H9 (cell line): ENCODE measurements around the gene APBB2. TPM values are rescaled to one million over a fixed set of nuclear protein-coding genes. Genes with fewer than 3 reads are reported as not detected.

Experiments
- DNase-seq: peaks from one replicate; pipeline ENCODE4 v3.0.0-alpha.2; 2017
- H2AFZ ChIP-seq: one replicate; pipeline ENCODE4 v1.6.1; 2013; ENCODE audit warnings: mild to moderate bottlenecking, low read length, control low read depth, moderate library complexity
- H2AK5ac ChIP-seq: 2 replicates; pipeline ENCODE4 v1.6.1; 2013; ENCODE audit warnings: low read length, control low read depth, mixed read lengths; ENCODE audit not compliant: insufficient read length
- H2BK120ac ChIP-seq: one replicate; pipeline ENCODE4 v1.6.1; 2013; ENCODE audit warnings: low read depth, mild to moderate bottlenecking, low read length, control low read depth, inconsistent platforms; ENCODE audit not compliant: poor library complexity, severe bottlenecking
- H2BK12ac ChIP-seq: 2 replicates; pipeline ENCODE4 v1.6.1; 2013; ENCODE audit warnings: low read length, control low read depth, mixed read lengths, low read depth; ENCODE audit not compliant: insufficient read length
- H2BK15ac ChIP-seq: 2 replicates; pipeline ENCODE4 v1.6.1; 2013; ENCODE audit warnings: low read depth, low read length, control low read depth
- H2BK20ac ChIP-seq: one replicate; pipeline ENCODE4 v1.6.1; 2013; ENCODE audit warnings: low read depth, mild to moderate bottlenecking, low read length, control low read depth, inconsistent platforms; ENCODE audit not compliant: poor library complexity, severe bottlenecking
- H2BK5ac ChIP-seq: 2 replicates; pipeline ENCODE4 v1.6.1; 2013; ENCODE audit warnings: low read length, control low read depth, mixed read lengths; ENCODE audit not compliant: insufficient read length
- H3K14ac ChIP-seq: 2 replicates; pipeline ENCODE4 v1.6.1; 2013; ENCODE audit warnings: low read length, control low read depth; ENCODE audit not compliant: insufficient read depth
- H3K18ac ChIP-seq: 2 replicates; pipeline ENCODE4 v1.6.1; 2013; ENCODE audit warnings: low read depth, mild to moderate bottlenecking, mixed read lengths, low read length, control low read depth; ENCODE audit not compliant: insufficient read length
- H3K23ac ChIP-seq: 2 replicates; pipeline ENCODE4 v1.6.1; 2013; ENCODE audit warnings: low read length, control low read depth, mixed read lengths, low read depth; ENCODE audit not compliant: insufficient read length
- H3K23me2 ChIP-seq: 2 replicates; pipeline ENCODE4 v1.6.1; 2013; ENCODE audit warnings: low read depth, mild to moderate bottlenecking, mixed read lengths, low read length, control low read depth; ENCODE audit not compliant: insufficient read length, poor library complexity, severe bottlenecking
- H3K27ac ChIP-seq: 2 replicates; pipeline ENCODE4 v1.5.1; 2013; ENCODE audit warnings: low read length, control low read depth, mixed read lengths, low read depth; ENCODE audit not compliant: insufficient read length
- H3K27me3 ChIP-seq: 2 replicates; pipeline ENCODE4 v1.6.1; 2013; ENCODE audit warnings: low read length, control low read depth, inconsistent platforms; ENCODE audit not compliant: insufficient read depth
- H3K4ac ChIP-seq: 2 replicates; pipeline ENCODE4 v1.6.1; 2013; ENCODE audit warnings: low read depth, mild to moderate bottlenecking, control low read depth, inconsistent platforms, low read length, moderate library complexity
- H3K4me1 ChIP-seq: 2 replicates; pipeline ENCODE4 v1.6.1; 2013; ENCODE audit warnings: low read length, control low read depth, inconsistent platforms; ENCODE audit not compliant: insufficient read depth
- H3K4me2 ChIP-seq: 2 replicates; pipeline ENCODE4 v1.6.1; 2013; ENCODE audit warnings: low read length, control low read depth, mixed read lengths; ENCODE audit not compliant: insufficient read length, insufficient read depth
- H3K56ac ChIP-seq: 2 replicates; pipeline ENCODE4 v1.6.1; 2013; ENCODE audit warnings: low read depth, mild to moderate bottlenecking, mixed read lengths, low read length, control low read depth; ENCODE audit not compliant: insufficient read length
- H3K79me1 ChIP-seq: 2 replicates; pipeline ENCODE4 v1.6.1; 2013; ENCODE audit warnings: low read depth, mild to moderate bottlenecking, moderate library complexity, low read length, control low read depth, inconsistent platforms; ENCODE audit not compliant: insufficient read depth, poor library complexity, severe bottlenecking
- H3K79me2 ChIP-seq: 2 replicates; pipeline ENCODE4 v1.6.1; 2013; ENCODE audit warnings: low read length, control low read depth, inconsistent platforms; ENCODE audit not compliant: insufficient read depth
- H3K9ac ChIP-seq: 2 replicates; pipeline ENCODE4 v1.6.1; 2013; ENCODE audit warnings: low read length, control low read depth, mixed read lengths; ENCODE audit not compliant: insufficient read length; ENCODE audit errors: extremely low read depth
- H3K9me3 ChIP-seq: one replicate; pipeline ENCODE4 v1.6.1; 2013; ENCODE audit warnings: low read depth, low read length, inconsistent platforms; ENCODE audit not compliant: control insufficient read depth
- H3T11ph ChIP-seq: one replicate; pipeline ENCODE4 v1.6.1; 2013; ENCODE audit warnings: mild to moderate bottlenecking, low read length, control low read depth, inconsistent platforms
- H4K20me1 ChIP-seq: one replicate; pipeline ENCODE4 v1.6.1; 2013; ENCODE audit not compliant: control insufficient read depth, insufficient read length, insufficient read depth
- H4K5ac ChIP-seq: 2 replicates; pipeline ENCODE4 v1.6.1; 2013; ENCODE audit warnings: low read depth, mild to moderate bottlenecking, mixed read lengths, low read length, control low read depth; ENCODE audit not compliant: insufficient read length
- H4K8ac ChIP-seq: replicated peaks from 2 replicates; pipeline ENCODE4 v1.6.1; 2013; ENCODE audit warnings: low read length, control low read depth, mixed read lengths, low read depth; ENCODE audit not compliant: insufficient read length
- H4K91ac ChIP-seq: 2 replicates; pipeline ENCODE4 v1.6.1; 2013; ENCODE audit warnings: low read depth, mild to moderate bottlenecking, moderate library complexity, mixed read lengths, low read length, control low read depth; ENCODE audit not compliant: insufficient read length
- H3K27ac Mint-ChIP-seq, 3 experiments: 2 replicates in 2 of 3; 3 replicates in 1 of 3; pipeline ENCODE4 v1.8.0; 2020 to 2021; ENCODE audit warnings: mixed read lengths in 3 of 3, mild to moderate bottlenecking in 1 of 3, moderate library complexity in 1 of 3
- H3K27me3 Mint-ChIP-seq: 2 replicates; pipeline ENCODE4 v1.8.0; 2021; ENCODE audit warnings: low read depth, mild to moderate bottlenecking, moderate library complexity, mixed read lengths
- H3K36me3 Mint-ChIP-seq, 3 experiments: 2 replicates in 2 of 3; 3 replicates in 1 of 3; pipeline ENCODE4 v1.8.0; 2020 to 2021; ENCODE audit warnings: low read depth in 3 of 3, mixed read lengths in 3 of 3; ENCODE audit not compliant: insufficient read depth in 1 of 3
- H3K4me1 Mint-ChIP-seq, 2 experiments: 2 replicates each; pipeline ENCODE4 v1.8.0; 2020; ENCODE audit warnings: mixed read lengths in 2 of 2
- H3K4me3 Mint-ChIP-seq, 2 experiments: 2 replicates in 1 of 2; 3 replicates in 1 of 2; pipeline ENCODE4 v1.8.0; 2020 to 2021; ENCODE audit warnings: mild to moderate bottlenecking in 2 of 2, mixed read lengths in 2 of 2, moderate library complexity in 1 of 2
- H3K9me3 Mint-ChIP-seq, 2 experiments: 2 replicates in 1 of 2; 3 replicates in 1 of 2; pipeline ENCODE4 v1.8.0; 2020; ENCODE audit warnings: mild to moderate bottlenecking in 2 of 2, mixed read lengths in 2 of 2, moderate library complexity in 1 of 2
- total RNA-seq: library from RNA; stranded (reverse); gene quantifications from 2 replicates; pipeline ENCODE4 v1.2.1, GENCODE V29; 2021
- TF ChIP-seq, protein P1 (sequence below): fragments of 200-600 bp; sonication (generic); conservative IDR thresholded peaks from 3 replicates; pipeline ENCODE4 v1.8.0; 2021; ENCODE audit warnings: antibody characterized with exemption, mild to moderate bottlenecking

Gene APBB2
- total RNA-seq, 1 experiment from 2014 or later: 39.6 TPM

DNA sequence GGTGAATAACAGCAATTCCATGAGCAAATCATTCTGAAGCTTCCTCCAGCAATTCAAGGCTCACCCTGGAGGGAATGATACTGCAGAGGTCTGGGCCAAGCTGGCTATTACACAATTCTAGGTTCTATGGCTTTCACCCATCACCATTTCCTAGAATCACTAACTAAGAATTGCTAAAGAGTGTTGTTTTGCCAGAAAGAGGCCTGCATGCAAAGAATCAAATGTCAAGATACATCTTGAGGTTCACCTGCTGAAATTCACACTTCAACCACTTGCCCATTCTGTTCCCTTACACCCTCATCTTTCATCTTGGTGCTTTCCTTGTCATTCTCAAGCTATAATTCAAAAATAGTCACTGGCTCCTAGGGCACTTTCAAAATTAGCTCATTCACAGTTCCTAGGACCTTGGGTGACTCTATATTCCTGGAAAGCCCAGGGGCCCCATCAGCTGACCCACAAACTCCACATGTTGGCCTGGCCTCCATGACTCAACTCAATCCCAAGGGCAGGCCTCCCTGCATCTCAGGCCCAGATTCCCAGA is 7.0 kb downstream of the APBB2 start:
- Histone ChIP-seq H3K79me1 (peaks cover 3% of the 10 kb centered on the region), H3K4me2 (no peak overlapping the region), H4K5ac (no peak overlapping the region), H3K56ac (no peak overlapping the region), H3K27ac (no peak overlapping the region), H3K23ac (no peak overlapping the region), H2BK5ac (no peak overlapping the region), H3T11ph (no peak overlapping the region), H3K9me3 (no peaks in the 10 kb centered on the region), H4K91ac (no peak overlapping the region), H4K8ac (no peak overlapping the region), H3K27me3 (no peaks in the 10 kb centered on the region), H4K20me1 (no peaks in the 10 kb centered on the region), H3K4me1 (peaks cover 2% of the 10 kb centered on the region; the same call in 1 of the 2 replicates), H2BK15ac (no peak overlapping the region), H3K23me2 (no peaks in the 10 kb centered on the region), H2BK12ac (no peak overlapping the region), H2BK120ac (no peak overlapping the region), H2AK5ac (no peak overlapping the region), H2AFZ (no peak overlapping the region), H2BK20ac (no peak overlapping the region), H3K9ac (no peak overlapping the region), H3K79me2 (no peaks in the 10 kb centered on the region; the same call in 1 of the 2 replicates), H3K18ac (no peak overlapping the region), H3K4ac (no peak overlapping the region), H3K14ac (no peak overlapping the region)
- DNase-seq: no peak
- H3K4me1 Mint-ChIP-seq: peaks cover 19 to 36% of the 10 kb centered on the region in 2 experiments
- H3K27ac Mint-ChIP-seq: no peak overlapping the region
- no peaks in the 10 kb centered on the region; a peak in 1 of 5 replicates for H3K9me3 Mint-ChIP-seq
- TF ChIP-seq, protein P1, sequence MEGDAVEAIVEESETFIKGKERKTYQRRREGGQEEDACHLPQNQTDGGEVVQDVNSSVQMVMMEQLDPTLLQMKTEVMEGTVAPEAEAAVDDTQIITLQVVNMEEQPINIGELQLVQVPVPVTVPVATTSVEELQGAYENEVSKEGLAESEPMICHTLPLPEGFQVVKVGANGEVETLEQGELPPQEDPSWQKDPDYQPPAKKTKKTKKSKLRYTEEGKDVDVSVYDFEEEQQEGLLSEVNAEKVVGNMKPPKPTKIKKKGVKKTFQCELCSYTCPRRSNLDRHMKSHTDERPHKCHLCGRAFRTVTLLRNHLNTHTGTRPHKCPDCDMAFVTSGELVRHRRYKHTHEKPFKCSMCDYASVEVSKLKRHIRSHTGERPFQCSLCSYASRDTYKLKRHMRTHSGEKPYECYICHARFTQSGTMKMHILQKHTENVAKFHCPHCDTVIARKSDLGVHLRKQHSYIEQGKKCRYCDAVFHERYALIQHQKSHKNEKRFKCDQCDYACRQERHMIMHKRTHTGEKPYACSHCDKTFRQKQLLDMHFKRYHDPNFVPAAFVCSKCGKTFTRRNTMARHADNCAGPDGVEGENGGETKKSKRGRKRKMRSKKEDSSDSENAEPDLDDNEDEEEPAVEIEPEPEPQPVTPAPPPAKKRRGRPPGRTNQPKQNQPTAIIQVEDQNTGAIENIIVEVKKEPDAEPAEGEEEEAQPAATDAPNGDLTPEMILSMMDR: no peak
- peaks cover 2% of the 10 kb centered on the region for H3K27me3 Mint-ChIP-seq
- H3K36me3 Mint-ChIP-seq: no peaks in the 10 kb centered on the region; a peak in 1 of 7 replicates
- no peak overlapping the region for H3K4me3 Mint-ChIP-seq
